Measurements from ENCODE around the gene DLK1. TPM values are rescaled to one million over a fixed set of nuclear protein-coding genes. Genes with fewer than 3 reads are reported as not detected.

DLK1 gene
- total RNA-seq, 1 donor from 2014 or later = not detected

- intact Hi-C loops (cut with micrococcal nuclease) = no loop called here
- H3K27ac Mint-ChIP-seq = no peak overlapping the region
- no peak overlapping the region for H3K4me3 Mint-ChIP-seq
- no peaks in the 10 kb centered on the region for H3K36me3 Mint-ChIP-seq (ENCODE audit: low read depth)
- no peaks in the 10 kb centered on the region for H3K4me1 Mint-ChIP-seq
- peaks cover 3% of the 10 kb centered on the region for H3K27me3 Mint-ChIP-seq
- POLR2A ChIA-PET = no interaction called here
- CTCF ChIA-PET = no interaction called here
- H3K9me3 Mint-ChIP-seq = no peaks in the 10 kb centered on the region
- ATAC-seq (ENCODE audit: low read depth) (no peak), DNase-seq (no peak)
- no peak for TF ChIP-seq CTCF (IDR thresholded peaks at IDR 0.05)
Observed at GRCh38 chr14:100679707-100680438, 46.8 kb upstream of the DLK1 start.

GRCh38 chr14:100680439-100681051 is 46.1 kb upstream of the DLK1 start:
- CTCF ChIA-PET = no interaction called here
- Mint-ChIP-seq H3K4me1 (no peaks in the 10 kb centered on the region), H3K4me3 (no peak overlapping the region), H3K9me3 (no peaks in the 10 kb centered on the region), H3K27ac (no peak overlapping the region), H3K27me3 (peaks cover 3% of the 10 kb centered on the region), H3K36me3 (ENCODE audit: low read depth) (no peaks in the 10 kb centered on the region)
- no peak for DNase-seq
- ATAC-seq (ENCODE audit: low read depth) = no peak
- POLR2A ChIA-PET = no interaction called here
- intact Hi-C loops (cut with micrococcal nuclease) = no loop called here
- TF ChIP-seq CTCF (IDR thresholded peaks at IDR 0.05) = no peak

GRCh38 chr14:100681111-100681510 is 45.6 kb upstream of the DLK1 start:
- TF ChIP-seq CTCF (IDR thresholded peaks at IDR 0.05) = no peak
- Mint-ChIP-seq H3K27ac (no peak overlapping the region), H3K36me3 (ENCODE audit: low read depth) (no peaks in the 10 kb centered on the region), H3K27me3 (peaks cover 3% of the 10 kb centered on the region), H3K4me3 (no peak overlapping the region), H3K9me3 (no peaks in the 10 kb centered on the region), H3K4me1 (no peaks in the 10 kb centered on the region)
- ATAC-seq (ENCODE audit: low read depth) (no peak), DNase-seq (no peak)
- intact Hi-C loops (cut with micrococcal nuclease) = no loop called here
- POLR2A ChIA-PET = no interaction called here
- CTCF ChIA-PET = no interaction called here

- ChIA-PET CTCF (no interaction called here), POLR2A (no interaction called here)
- Mint-ChIP-seq H3K36me3 (ENCODE audit: low read depth) (no peaks in the 10 kb centered on the region), H3K27me3 (no peaks in the 10 kb centered on the region), H3K27ac (no peak overlapping the region), H3K4me3 (no peak overlapping the region), H3K9me3 (no peaks in the 10 kb centered on the region), H3K4me1 (no peaks in the 10 kb centered on the region)
- ATAC-seq (ENCODE audit: low read depth) (no peak), DNase-seq (no peak)
- intact Hi-C loops (cut with micrococcal nuclease) = no loop called here
- no peak for TF ChIP-seq CTCF (IDR thresholded peaks at IDR 0.05)
Observed at GRCh38 chr14:100682749-100683148, 43.9 kb upstream of the DLK1 start.

- no peak overlapping the region for H3K4me3 Mint-ChIP-seq
- H3K27me3 Mint-ChIP-seq = no peaks in the 10 kb centered on the region
- TF ChIP-seq CTCF (IDR thresholded peaks at IDR 0.05) = no peak
- ChIA-PET CTCF (no interaction called here), POLR2A (no interaction called here)
- no peak overlapping the region for H3K27ac Mint-ChIP-seq
- H3K9me3 Mint-ChIP-seq = no peaks in the 10 kb centered on the region
- intact Hi-C loops (cut with micrococcal nuclease) = no loop called here
- H3K4me1 Mint-ChIP-seq = no peaks in the 10 kb centered on the region
- DNase-seq (no peak), ATAC-seq (ENCODE audit: low read depth) (no peak)
- H3K36me3 Mint-ChIP-seq (ENCODE audit: low read depth) = no peaks in the 10 kb centered on the region
Observed at GRCh38 chr14:100683578-100683977, 43.1 kb upstream of the DLK1 start.

Measured in activated B cell treated with CpG ODN at 0.5 μM for 24 hours (primary cell).